GM19397 (cell line): ENCODE data around the gene MCC.

Experiments
- ATAC-seq: cut with Tn5 transposase; IDR thresholded peaks from one replicate; pipeline ENCODE4 v1.9.1; 2021; ENCODE audit warnings: mild to moderate bottlenecking, moderate library complexity; ENCODE audit not compliant: unreplicated experiment

MCC gene

DNA sequence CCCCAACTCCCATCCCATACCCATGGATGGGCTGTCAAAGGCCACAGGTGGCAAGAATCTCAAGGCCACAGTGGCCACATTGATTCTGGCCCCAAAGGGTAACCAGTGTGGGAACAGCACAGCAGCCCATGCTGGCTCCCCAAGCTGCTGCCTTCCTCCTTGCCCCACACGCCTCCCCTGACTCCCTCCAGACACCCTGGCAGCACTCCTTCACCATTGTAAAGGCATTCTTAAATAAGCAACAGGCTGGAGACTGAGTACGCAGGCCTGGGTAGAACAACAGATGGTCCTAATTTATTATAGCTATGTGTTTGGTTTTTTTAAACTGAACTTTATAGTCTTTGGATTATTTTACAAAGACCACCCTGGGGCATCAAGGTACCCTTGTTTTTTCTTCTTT lies 212.3 kb downstream of the MCC start:
- no peak for ATAC-seq

DNA sequence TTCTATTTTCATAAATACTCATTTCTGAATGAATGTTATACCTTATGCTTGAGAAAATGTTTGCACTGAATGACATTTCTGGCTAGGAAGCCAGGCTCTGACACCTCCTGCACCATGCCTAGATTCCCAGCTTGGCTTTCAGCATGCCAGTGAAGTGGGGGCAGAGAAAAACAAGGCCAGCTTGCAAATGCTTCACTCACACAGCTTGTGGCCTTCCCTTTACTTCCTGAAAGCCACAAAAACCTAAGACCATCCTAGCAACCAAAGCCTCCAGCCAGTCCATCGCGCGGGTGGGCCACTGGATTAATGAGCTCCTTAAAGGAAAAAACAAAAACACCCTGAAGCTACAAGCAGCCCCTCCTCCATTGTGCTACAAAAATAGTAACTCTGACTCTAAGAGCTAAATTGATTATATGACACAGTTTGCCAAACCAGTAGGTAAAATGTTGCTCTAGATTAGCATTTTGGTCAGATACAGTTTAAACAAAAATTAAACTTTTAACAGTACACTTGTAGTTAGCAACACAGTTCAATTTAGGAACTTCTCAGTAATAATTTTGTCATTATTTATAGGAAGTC lies 213.3 kb downstream of the MCC start:
- ATAC-seq: no peak

DNA sequence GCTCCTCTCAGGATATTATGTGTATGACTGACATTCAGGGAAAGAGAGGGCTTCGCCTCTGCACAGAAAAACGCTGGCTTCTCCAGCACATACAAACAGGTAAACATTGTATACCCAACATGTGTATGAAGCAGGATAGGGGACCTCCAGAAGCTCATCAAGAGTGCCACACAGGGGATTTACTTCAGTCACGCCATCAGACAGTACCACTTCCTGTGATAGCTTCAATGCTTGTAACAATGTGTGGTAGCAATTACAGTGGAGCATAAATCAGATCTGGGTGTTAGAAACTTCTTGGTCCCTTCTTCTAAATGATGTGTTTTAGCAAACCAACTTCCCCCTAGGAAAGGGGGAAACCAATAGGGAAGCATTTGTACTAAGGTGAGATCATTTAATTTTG lies 214.3 kb downstream of the MCC start:
- ATAC-seq: peak; percentile 78

DNA sequence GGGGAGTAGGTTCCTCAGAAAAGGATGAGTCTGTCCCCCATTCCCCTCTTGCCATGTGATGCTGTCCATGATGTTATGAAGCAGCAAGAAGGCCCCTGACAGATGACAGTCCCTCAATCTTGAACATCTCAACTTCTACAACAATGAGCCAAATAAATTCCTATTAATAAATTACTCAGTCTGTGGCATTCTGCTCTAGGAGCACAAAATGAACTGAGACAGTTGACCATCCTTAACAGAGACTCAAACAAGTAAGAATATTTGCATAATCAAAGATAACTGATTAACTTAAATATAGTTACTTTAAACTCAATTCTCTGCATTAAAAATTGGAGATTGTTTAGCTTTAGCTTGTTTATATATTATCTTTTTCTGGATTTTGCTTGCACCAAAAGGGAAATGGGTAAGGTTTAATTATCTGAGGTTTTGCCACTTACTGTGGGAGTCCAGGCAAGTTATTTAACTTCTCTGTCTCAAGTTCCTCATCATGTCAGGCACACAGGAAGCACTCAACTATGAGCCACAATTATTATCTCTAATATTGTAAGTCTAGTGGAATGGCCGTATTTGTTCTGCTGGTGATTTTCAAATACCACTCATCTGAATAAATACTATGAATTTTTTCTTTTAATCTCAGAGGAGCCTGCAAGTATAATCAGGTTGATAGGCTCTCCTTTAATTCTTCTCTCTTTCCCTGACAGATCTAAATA lies 216.4 kb downstream of the MCC start:
- ATAC-seq: peak; percentile 45

GRCh38 chr5:113271015-113271414 lies 217.2 kb downstream of the MCC start:
- ATAC-seq: no peak

DNA sequence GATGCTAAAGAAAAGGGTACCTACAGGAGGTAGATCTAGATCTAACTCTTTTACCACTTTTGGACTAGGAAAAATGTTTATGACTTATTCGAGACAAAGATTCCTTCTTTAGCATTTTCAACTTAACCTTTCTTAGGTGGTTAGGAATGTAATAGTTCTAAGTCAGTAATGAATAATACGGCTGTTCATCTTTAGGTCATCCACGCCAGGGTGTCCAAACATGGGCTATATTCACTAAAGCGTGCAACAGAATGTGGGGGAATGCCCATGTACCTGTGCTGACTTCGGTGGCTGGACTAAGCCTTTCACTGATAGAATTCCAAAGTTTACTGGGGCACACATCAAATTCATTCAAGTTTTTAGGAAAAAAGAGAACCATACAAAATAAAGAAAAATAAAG lies 218.2 kb downstream of the MCC start:
- ATAC-seq: no peak

- ATAC-seq: no peak
These were observed 218.9 kb downstream of the MCC start for GRCh38 chr5:113269023-113269997.

GRCh38 chr5:113268232-113268631 lies 220.0 kb downstream of the MCC start:
- ATAC-seq: no peak

DNA sequence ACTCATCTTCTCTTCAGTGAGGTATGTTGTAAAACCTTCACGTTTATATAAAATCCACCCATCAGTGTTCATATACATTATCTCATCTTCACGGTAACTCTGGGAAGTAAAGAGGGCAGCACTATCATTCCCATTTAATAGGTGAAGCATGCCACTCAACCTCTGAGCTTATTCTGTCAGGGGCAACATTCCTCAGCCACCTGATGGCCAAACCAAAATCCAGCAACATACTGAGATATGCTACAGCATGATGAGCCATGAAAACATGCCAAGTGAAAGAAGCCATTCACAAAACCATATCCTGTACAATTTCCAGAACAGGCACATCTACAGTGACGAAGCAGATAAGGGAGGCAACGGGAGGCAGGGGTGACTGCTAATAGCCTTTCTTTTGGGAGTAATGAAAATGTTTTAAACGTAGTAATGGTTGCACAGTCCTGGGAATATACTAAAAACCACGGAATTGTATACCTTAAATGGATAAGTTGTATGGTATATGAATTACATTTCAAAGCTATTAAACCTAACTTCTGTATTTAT lies 220.8 kb downstream of the MCC start:
- no peak for ATAC-seq

DNA sequence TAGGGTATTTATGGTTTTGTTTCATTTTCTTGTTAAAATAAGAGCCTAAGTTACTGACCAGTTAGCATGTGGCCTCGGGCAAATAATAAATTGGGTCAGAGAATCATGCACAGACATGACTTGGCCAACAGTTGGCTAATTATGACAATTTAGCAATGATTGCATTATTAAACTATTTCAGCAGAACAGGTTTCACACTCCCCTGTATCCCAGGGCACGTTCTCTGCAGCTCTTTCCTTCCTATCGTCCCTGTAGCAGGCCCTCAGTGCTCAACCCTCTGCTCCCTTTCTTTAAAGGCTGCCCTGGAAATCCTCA lies 221.4 kb downstream of the MCC start:
- ATAC-seq: no peak

DNA sequence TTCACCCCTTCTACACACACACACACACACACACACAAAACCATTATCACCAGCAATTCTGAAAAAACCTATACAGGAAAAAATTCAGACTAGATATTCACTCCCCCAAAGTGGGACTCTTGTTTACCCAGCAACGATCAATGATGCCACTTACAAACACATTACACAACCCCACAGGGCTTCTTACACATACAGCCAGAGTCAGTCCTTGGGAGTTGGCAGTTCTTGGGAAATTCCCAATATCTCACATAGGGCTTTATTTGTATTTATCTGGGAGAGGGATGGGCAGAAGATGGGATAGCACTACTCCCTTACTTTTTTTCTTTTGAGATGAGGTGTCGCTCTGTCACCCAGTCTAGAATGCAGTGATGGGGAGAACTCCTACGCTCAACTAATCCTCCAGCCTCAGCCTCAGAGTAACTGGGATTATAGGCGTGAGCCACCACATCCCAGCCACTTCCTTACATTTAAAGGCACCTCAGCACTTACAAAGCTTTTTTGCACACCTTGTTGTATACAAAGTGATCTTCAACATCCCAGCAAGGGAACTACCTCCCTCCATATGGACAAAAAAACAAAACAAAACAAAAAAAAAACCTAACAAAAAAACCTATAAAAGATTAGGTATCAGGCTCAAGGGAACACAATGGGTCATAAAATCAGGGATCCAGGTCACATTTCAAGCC lies 221.9 kb downstream of the MCC start:
- no peak for ATAC-seq

DNA sequence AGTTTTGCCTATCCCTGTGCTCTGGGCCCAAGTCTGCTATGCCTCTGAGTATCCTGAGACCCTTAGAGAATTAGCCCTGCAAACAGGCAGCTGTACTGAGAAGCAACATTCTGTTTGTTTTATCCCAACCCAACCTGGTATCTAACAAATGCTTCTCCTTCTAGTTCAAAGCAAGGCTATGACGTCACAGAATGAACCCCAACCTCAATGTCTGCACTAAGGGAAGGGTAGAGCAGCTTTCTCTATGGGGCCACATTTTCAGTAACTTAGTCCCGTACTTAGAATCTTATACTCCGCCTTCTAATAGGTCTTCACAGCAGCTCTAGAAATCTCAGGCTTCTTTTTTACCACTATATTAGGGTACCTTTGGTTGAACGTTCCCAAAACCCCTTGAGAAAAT lies 223.1 kb downstream of the MCC start:
- ATAC-seq: no peak

- no peak for ATAC-seq
These were observed 224.2 kb downstream of the MCC start for GRCh38 chr5:113264046-113264445.

DNA sequence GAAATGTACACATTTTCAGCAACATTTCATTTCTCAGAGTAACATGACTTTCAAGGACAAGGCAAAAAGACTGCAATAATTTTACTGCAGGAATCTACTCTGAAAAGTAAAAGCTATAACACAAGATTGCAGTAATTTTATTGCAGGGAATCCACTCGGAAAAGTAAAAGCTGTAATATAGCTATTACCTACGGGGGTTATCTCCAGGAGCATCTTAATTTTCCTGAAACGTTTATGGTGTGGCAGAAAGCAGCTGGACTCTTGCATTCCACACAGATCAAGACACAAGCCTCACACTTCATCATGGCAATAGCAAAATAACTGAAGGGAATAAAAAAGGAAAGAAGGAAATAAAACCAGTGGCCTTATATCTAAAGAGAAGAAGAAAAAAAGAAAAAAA lies 224.7 kb downstream of the MCC start:
- ATAC-seq: no peak

DNA sequence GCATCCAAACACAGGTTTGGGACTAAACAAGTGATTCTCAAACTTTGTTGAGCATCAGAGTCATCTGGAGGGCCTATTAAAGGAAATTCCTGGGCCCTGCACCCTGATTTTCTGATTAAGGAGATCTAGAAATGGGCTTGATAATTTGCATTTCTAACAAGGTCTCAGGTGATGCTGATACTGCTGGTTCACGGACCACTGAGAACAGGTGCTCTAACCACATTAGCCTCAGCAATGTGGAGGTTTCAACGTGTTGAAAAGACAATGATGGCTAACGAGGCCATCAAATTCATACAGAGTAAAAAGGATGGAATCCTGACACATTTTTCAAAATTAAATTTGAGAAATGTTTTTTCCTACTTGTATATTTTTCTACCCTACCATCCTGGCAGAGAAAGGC lies 225.6 kb downstream of the MCC start:
- no peak for ATAC-seq

DNA sequence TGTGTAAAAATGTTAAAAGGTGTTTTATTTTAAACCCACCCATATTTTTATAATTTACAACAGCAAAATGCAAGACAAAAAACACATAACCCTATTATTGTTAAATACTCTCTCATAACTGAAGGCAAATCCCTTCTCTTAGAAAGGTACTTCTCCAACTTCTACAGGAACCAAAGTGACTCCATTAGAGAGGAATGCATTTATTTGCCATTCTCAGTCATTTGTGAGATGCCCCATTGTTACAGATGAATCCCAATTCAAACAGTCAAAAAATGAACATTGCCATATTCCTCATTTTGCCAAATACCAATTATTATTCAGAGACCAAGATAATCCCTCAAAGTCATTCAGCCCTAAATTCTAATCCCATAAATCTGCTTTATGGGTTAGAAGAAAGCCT lies 229.2 kb downstream of the MCC start:
- ATAC-seq: no peak

DNA sequence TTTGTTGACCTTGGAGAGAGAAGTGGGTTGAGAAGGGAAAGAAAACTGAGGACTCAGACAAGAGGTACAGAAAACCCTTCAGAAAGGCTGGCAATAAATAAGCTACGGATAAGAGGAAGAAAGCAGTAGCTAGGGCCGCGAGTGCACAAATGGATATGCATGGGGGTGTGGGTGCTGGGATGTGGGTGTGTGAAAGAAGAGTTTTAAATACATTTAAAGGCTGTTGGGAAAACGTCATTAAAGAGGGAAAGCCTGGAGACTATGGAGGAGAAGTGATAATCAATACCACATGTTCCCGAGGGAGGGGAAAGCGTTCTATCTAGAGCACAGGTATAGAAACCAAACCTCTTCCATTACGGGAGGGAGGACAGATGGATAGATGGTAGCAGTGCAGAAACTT lies 230.7 kb downstream of the MCC start:
- ATAC-seq: no peak

GRCh38 chr5:113256671-113257452 lies 231.4 kb downstream of the MCC start:
- no peak for ATAC-seq

DNA sequence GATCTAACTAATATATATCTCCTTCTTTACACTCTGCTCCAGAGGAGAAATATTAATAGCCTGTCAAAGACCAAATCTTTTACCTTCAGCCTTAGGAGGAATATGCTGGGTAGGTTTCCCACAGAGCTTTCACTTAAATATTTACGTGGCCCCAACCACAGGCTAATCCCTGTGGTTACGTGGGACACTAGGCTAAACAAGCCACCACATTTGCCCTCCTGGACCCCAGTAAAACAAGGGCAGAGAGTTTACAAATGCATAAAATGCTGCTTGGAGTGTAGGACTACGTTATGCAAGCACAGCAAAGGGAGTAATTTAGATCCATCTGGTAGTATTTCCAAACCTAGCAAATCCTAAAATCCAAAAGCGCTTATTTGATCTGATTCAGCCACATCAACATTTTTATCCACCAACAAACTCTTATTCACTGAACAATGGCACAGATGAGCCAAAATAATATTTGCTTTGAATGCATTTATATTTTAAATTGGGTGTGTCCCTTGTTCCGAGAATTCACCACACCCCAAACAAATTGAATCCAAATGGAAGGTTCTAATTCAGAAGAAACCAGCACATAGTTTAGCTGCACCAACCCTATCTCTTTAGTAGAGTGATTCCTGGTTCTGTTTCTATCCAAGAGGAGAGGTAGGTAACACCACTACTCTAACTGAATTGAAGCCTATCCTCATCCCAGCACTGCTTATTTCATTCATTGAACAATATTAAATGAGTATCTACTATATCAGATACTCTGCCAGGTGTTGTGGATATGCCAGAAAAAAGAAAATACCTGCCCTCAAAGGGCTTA lies 232.5 kb downstream of the MCC start:
- no peak for ATAC-seq

DNA sequence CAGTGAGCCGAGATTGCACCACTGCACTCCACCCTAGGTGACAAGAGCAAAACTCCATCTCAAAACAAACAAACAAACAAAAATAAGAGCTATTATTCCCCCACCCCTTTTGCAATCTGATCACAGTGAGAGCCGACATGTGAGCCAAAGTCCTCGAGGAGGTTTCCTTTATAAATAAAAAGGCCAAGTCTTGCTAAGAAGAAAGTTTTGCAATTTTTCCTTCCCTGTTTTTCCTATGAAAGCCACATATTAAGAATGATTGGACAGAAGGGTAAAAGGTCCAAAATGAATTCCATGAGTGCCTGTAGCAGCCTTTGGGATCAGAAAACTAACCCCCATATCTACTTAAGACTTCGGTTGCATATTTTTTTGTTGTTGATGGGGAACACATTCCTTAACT lies 233.1 kb downstream of the MCC start:
- no peak for ATAC-seq
